DMS79 treated with DMSO at 0.1 percent for 48 hours (cell line): ENCODE results near the gene PRPF19.

Experiments
- DNase-seq: peaks from one replicate; lab custom pipeline; 2025; lab: John Stamatoyannopoulos, UW

The PRPF19 gene

DNA sequence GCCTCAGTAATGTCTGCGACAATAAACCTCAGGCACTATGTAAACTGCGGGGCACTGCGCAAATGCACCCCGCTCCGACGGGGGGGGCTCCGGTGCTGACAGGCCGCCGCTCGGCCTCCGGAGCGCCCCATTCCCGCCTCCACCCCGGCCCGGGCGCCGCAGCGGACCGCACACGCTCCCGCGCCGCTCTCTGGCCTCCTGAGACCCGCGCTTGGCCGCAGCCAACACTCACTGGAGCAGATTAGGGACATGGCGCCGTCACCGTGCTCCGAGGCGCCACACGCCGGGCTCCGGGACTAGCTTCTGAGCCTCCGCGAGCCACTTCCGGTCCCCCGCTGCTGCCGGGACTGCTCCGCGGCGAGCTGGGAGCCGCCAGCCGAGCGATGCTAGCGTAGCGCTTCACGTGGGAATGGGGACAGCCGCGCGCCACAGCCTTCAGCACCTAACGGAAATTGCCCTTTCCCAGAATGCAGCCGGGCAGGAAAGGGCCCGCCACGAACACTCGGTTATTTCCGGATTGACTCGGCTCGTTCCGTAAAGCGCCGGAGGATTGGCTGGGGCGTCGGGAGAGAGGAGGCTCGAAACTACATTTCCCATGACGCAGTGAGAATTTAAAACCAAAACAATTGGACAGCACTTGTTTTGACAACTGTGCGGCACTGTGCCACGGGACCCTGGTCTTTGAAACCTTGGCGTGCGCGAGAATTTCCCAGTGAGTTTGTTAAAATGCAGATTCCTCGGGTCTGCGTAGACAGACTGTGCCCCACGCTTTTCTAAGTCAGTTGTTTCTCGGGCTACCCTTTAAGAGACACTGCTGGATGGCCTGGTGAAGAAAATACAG lies at the start of gene PRPF19:
Gene PRPF19 (minus strand): TSS at position 454 of the 841 bp plus-strand sequence. CDS start 203 bp downstream, at position 251.
- peak; percentile 95 for DNase-seq

DNA sequence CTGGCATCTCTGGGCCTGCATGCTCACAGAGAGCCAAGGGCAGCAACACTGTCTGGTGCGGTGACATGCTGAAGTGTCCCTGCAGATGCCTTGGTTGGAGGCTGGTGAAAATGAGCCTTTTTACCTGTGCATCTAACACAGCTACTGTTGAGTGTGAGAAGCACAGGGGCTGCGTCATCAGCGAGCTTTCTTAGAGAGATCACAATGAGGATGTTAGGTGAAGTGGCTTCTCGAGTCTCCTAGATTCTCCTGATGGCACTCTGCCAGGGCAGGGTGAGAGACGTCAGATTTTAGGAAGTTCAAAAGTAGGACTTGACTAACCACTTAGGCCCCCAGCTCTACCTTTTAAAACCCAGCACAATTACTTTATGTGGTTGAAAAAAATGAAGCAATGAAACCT lies 49.2 kb upstream of the PRPF19 start:
- peak; percentile 93 for DNase-seq

GRCh38 chr11:60954421-60954820 lies 48.0 kb upstream of the PRPF19 start:
- no peak for DNase-seq

GRCh38 chr11:60953781-60954180 lies 47.4 kb upstream of the PRPF19 start:
- no peak for DNase-seq

GRCh38 chr11:60952742-60953170 lies 46.4 kb upstream of the PRPF19 start:
- no peak for DNase-seq

DNA sequence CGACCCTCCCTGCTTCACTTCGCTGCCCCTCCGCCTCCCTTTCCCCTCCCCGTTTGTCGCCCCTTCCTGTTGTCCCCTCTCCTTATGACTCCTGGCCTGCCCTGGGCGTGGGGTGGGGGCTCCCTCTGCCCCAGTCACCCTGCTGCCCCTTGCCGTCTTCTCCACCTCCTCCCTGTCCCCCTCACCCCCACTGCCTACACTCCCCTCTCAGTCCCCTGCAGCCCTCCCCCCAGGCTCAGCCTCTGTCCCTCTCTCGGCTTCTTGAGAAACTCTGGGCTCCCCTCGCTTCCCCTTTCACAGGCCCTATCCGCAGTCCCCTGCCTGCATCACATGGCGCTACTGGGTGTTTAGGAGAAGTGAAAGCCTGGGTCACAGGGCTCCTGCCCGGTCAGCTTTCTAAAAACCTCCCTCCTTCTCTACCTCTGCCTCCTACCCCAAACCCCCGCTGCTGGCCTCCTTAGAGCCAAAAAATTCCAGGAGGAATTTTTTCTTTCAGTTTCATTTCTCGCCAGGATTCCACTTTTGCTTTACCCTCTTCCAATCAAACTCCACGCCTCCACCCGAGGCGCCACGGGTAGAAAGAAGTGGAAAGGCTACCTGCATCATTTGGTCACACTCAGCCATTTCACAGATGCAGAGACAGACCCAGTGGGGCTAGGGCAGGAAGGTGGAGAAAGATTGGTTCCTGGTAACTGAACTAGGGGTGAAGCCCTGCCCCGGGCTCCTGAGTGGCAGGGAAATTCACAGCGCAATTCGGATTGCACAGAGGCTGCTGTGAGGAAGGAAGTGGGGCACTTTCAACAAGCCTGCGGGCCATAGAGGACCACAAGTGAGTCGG lies 45.7 kb upstream of the PRPF19 start, which contains the start of gene SLC15A3:
Gene SLC15A3 (minus strand): TSS at position 273 of the 838 bp plus-strand sequence. CDS start 625 bp downstream, outside the sequence.
- no peak for DNase-seq

- no peak for DNase-seq
These were observed 45.2 kb upstream of the PRPF19 start for GRCh38 chr11:60951606-60951903.

DNA sequence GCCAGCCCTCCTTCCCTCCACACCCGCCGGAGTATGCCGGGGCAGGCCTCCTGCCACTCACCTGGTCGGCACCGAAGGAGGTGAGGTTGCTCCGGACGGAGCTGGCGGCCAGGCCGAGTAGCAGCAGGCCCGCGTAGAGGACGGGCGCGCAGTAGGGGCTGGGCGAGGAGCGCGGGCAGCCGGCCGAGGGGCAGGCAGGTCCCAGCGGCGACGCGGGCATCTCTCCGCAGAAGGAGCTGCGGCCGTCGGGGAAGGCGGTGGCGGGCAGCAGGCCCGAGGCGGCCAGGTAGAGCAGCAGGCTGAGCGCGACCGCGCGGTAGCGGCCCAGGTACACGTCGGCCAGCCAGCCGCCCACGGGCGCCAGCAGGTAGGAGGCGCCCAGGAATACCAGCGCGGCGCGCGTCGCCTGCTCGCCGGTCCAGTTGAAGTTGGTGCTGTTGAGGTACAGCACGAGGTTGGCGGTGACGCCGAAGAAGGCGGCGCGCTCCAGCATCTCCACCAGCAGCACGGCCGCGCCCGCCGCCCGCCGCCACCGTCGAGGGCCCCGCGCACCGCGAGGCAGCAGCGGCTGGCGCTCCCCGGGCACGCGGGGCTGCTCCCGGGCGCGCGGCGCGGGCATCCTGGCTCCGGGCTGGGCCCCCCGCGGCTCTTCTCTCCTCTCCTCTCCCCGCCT lies 44.7 kb upstream of the PRPF19 start:
- DNase-seq: no peak

DNA sequence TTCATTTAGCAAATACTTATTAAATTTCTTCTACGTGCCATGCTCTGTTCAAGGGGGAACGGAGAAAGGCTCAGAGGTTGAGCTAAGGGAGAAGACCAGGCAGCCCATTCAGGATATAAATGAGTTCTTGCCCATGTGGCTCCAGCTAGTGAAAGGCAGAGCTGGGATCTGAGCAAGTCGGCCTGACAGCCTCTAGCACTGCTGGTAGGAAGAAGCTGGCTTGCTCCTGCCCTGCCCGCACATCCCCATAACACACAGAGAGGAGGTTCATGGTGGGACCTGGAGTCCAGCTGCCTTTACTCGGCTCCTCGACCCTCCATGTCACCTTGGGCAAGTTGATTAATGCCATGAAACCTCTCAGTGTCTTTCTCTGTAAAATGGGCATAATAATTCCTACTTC lies 43.6 kb upstream of the PRPF19 start:
- DNase-seq: no peak

DNA sequence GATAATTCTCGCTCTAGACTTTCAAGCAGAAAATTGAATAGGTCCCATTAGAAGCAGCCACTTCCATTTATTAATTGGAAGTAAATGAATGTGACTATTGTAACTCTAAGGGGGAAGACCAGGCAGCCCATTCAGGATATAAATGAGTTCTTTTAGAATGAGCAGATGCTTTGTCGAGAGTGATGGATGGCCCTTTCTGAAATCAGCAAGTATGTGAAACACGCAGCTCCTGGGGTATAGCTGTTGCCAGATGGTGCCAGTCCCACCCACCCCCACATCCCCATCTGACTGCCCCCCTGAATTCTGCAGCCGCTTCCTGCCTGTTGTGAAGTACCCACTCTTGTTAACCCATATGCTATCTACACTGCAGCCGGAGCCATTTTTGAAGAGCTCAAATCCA lies 41.9 kb upstream of the PRPF19 start:
- DNase-seq: no peak

DNA sequence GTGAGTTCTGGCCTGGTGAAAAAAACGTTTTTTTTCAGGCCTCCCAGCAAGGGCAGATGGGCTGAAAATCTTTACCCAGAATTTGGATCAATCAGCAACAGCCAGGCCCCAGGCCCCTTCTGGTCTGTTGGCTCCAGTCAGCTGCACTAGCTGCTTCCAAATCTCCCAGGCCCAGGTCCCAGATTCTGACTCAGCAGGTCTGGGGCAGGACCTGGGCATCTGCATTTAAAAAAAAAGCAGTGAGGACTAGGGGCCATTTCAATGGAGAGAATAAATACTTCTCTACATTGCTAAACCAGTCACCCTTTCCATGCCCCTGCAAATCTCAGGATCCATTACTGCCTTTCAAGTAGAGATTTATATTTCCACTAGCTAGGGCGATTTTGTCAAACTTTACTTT lies 41.3 kb upstream of the PRPF19 start:
- no peak for DNase-seq

DNA sequence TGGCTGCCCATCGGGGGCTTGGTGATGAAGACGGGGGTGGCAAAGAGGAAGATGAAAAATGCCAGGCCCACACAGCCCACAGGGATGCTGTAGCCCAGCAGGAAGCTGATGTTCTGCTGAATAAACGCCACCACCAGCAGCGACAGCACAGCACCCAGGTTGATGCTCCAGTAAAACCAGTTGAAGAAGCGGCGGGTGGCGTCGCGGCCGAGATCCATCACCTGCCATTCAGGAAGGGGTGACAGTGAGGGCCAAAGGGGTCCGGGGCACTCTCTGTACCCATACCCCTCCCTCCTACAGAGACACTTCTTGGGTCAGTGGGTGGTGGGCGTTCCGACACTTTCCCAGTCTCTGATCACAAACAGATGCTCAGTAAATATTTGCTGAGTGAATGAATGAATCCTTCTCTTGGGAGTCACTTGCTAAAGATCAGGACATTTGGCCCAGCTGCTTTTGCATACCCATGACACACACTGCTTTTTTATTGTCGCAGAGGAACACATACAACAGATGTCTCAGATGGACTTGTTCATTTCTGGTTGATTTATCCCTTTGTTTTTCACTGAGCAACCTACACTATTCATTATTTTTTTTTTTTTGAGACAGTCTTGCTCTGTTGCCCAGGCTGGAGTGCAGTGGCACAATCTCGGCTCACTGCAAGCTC lies 40.3 kb upstream of the PRPF19 start:
- no peak for DNase-seq

DNA sequence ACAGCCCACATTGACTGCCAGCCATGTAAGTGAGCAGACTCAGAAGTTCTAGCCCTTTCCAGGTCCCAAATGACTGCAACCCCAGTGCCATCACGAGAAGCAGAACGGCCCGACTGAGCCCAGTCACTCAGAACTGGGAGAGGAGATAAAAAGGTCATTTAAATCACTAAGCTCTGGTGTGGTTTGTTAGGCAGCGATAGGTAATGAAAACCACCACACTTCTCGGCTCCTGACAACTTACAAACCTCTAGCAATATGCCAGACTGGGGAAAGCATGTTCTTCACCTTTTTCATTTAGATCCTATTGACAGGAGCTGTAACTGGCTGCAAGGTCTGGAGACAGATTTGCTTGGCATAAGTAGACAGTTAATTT lies 38.9 kb upstream of the PRPF19 start:
- DNase-seq: no peak

DNA sequence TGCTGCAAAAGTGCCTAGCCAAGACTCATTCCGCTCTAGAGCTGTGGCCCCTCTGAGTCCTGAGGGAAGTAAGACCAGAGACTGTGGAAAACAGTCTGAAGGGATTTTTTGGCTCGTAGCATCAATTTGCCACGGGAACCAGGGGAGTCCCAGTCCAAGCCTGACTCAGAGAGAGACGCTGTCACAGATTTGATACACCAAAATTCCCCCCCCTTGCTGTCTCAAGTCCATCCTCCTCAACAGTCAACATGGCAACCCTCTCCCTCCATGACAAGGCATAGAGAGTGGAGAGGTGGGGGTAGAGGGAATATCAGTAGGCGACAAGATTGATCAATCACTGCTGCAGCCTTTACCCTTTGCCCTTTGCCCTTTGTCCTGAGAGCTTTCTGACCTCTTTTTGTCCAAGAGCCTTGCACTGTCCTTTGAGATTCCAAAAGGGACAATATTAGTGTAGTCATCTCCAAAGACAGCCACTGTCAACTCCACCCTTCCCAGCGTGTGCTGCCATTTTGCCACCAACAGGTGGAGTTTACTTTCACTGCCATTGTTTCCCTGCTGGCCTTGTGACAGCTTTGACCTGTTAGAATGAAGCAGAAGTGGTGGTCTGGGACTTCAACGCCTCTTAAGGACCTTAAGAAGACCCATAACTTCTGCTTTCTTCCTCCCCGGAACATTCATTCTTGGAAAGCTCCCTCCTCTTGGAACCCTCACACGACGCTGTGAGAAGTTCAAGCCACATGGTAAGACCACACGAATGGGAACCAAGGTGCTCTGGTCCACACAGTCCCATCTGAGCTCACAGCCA lies 38.3 kb upstream of the PRPF19 start:
- DNase-seq: no peak

DNA sequence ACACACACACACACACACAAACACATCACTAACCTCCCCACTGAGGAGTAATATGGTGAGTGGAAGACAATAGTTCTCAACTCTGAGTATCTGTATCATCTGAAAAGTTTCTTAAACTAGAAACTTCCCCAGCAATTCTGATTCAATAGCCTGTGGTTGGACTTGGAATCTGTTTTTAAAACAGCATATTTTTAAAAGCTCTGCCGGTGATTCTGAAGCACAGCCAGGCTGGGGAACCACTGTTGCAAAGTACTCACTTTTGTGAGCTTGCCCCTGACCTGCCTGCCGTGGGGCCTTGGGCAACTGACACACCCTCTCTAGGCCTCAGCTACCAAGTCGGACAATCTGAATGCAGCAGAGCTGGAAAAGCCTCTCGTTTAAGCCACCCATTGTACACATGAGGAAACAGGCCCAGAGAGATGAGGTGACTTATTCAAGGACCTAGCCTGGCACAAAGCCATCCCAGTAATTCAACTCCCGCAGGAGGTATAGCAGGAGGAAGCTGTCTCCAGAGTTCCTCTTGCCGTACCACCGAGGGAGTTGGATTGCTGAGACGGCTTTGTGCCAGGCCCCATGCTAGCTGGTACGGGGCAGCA lies 36.7 kb upstream of the PRPF19 start:
- DNase-seq: peak; percentile 90

GRCh38 chr11:60942219-60942618 lies 35.8 kb upstream of the PRPF19 start:
- DNase-seq: no peak

DNA sequence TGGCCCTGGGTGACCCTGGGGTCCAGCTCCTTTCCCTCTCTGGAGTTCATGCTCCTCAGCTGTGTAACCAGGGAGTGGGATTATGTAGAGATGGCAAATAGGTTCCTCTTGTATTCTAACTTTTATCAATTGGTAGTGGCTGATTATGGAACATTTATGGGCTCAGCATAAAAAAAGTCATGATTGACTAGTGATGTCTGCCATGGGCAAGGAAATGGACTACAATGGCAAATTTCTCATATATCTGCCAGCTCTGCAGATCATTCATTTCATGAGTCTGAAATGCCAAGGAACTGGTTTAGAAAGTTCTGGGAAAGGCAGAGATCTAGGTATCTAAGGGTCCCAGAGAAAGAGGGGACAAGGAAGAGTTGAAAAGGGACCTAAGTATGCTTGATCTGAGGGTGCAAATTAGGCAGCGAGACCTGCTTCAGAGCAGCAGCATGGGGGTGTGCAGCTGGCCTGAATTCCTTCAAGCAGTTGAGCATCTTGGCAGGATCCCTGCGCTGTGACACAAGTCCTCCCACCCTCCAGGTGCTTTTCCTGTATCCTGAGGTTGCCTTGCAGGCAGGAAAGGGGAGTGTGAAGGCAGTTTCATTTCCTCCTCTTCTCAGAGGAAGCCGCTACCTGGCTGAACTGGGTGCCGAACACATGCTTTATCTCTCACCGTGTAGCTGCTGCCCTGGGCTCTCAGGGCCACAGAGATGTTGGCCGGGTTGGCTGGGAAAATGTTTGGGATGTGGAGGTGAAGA lies 35.2 kb upstream of the PRPF19 start:
- no peak for DNase-seq

- DNase-seq: no peak
These were observed 33.5 kb upstream of the PRPF19 start for GRCh38 chr11:60939855-60940254.

GRCh38 chr11:60939301-60939700 lies 32.9 kb upstream of the PRPF19 start:
- no peak for DNase-seq

DNA sequence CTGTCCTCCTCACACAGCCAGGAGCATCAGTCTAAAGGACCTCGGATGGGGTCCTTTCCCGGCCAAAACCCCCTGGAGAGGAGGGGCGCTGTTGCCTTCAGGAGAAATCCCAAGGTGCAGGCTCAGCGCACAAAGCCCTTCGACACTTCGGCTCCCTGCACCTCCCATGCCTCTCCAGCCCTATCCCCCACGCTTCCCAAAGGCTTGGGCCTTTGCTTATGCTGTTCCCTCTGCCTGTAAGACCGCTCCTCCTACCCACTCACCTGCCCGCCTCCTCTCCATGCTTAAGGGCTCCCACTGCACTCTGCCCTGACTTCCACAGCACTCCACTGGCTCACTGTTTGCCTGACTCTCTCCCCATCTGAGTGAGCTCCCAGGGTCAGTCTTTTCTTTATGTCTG lies 32.1 kb upstream of the PRPF19 start:
- no peak for DNase-seq
